KOPT-K1 (cell line): ENCODE data around the gene ABHD6.
A peak's percentile ranks its signal among the peaks of the same experiment; 100 is the strongest.

Source experiments
- H3K27ac ChIP-seq: fragments of 200-600 bp; sonication (generic); 2 replicates; pipeline ENCODE4 v1.5.1; 2016; ENCODE audit warnings: antibody characterized with exemption, mild to moderate bottlenecking, low read depth, low read length; ENCODE audit not compliant: poor library complexity, severe bottlenecking
- H3K36me3 ChIP-seq: fragments of 200-600 bp; sonication (generic); 2 replicates; pipeline ENCODE4 v1.5.1; 2017; ENCODE audit warnings: antibody characterized with exemption, mild to moderate bottlenecking, low read length, moderate library complexity; ENCODE audit not compliant: insufficient read depth
- H3K9me3 ChIP-seq: fragments of 200-600 bp; sonication (generic); 2 replicates; pipeline ENCODE4 v1.5.1; 2017; ENCODE audit warnings: antibody characterized with exemption, low read length, mild to moderate bottlenecking; ENCODE audit not compliant: insufficient read depth, poor library complexity, severe bottlenecking

Gene ABHD6

GRCh38 chr3:58296843-58297242, 59.3 kb downstream of the ABHD6 start:
- Histone ChIP-seq H3K36me3 (no peaks in the 10 kb centered on the region), H3K27ac (no peak overlapping the region), H3K9me3 (peaks cover 9% of the 10 kb centered on the region)

- Histone ChIP-seq H3K36me3 (no peaks in the 10 kb centered on the region), H3K27ac (no peak overlapping the region), H3K9me3 (peaks cover 11% of the 10 kb centered on the region)
Measured at GRCh38 chr3:58298190-58298589, 60.6 kb downstream of the ABHD6 start.

GRCh38 chr3:58299075-58299474, 61.5 kb downstream of the ABHD6 start:
- no peak overlapping the region for H3K27ac ChIP-seq
- no peaks in the 10 kb centered on the region for H3K36me3 ChIP-seq
- peaks cover 11% of the 10 kb centered on the region for H3K9me3 ChIP-seq

GRCh38 chr3:58299839-58300516, 62.4 kb downstream of the ABHD6 start:
- Histone ChIP-seq H3K36me3 (no peaks in the 10 kb centered on the region), H3K9me3 (peaks cover 11% of the 10 kb centered on the region), H3K27ac (no peak overlapping the region)

- Histone ChIP-seq H3K9me3 (peaks cover 9% of the 10 kb centered on the region), H3K36me3 (peaks cover 32% of the 10 kb centered on the region), H3K27ac (peak within 1 kb of the TSS; percentile 92)
Measured at GRCh38 chr3:58305882-58306711, 68.5 kb downstream of the ABHD6 start, which contains the start of the genes HTD2 and RPP14. TSS of gene HTD2 (plus strand) at chr3:58306520. CDS start at chr3:58317614, 11,094 bp downstream. TSS of gene RPP14 (plus strand) at chr3:58306245. CDS start at chr3:58310330, 4,085 bp downstream.

GRCh38 chr3:58307639-58308215, 70.1 kb downstream of the ABHD6 start:
- peak overlapping the region; percentile 92 for H3K27ac ChIP-seq
- H3K9me3 ChIP-seq, result no peaks in the 10 kb centered on the region
- peaks cover 47% of the 10 kb centered on the region for H3K36me3 ChIP-seq

- Histone ChIP-seq H3K36me3 (peaks cover 57% of the 10 kb centered on the region), H3K27ac (no peak overlapping the region), H3K9me3 (no peaks in the 10 kb centered on the region)
Measured at GRCh38 chr3:58308728-58309127, 71.1 kb downstream of the ABHD6 start.

GRCh38 chr3:58317811-58318210, 80.2 kb downstream of the ABHD6 start:
- Histone ChIP-seq H3K27ac (no peak overlapping the region), H3K36me3 (peaks cover 87% of the 10 kb centered on the region), H3K9me3 (no peaks in the 10 kb centered on the region)

GRCh38 chr3:58321791-58322190, 84.2 kb downstream of the ABHD6 start:
- Histone ChIP-seq H3K9me3 (no peaks in the 10 kb centered on the region), H3K36me3 (peaks cover 48% of the 10 kb centered on the region), H3K27ac (peak overlapping the region; percentile 30)

- Histone ChIP-seq H3K9me3 (no peaks in the 10 kb centered on the region), H3K36me3 (peaks cover 38% of the 10 kb centered on the region), H3K27ac (no peak overlapping the region)
Measured at GRCh38 chr3:58322793-58323192, 85.2 kb downstream of the ABHD6 start.

GRCh38 chr3:58323529-58324390, 86.2 kb downstream of the ABHD6 start:
- Histone ChIP-seq H3K36me3 (peaks cover 28% of the 10 kb centered on the region), H3K9me3 (no peaks in the 10 kb centered on the region), H3K27ac (peak overlapping the region; percentile 22)

GRCh38 chr3:58324391-58325390, 87.1 kb downstream of the ABHD6 start:
- H3K36me3 ChIP-seq, result peaks cover 20% of the 10 kb centered on the region
- H3K27ac ChIP-seq, result peak overlapping the region; percentile 36
- H3K9me3 ChIP-seq, result no peaks in the 10 kb centered on the region

GRCh38 chr3:58325525-58325992, 88.0 kb downstream of the ABHD6 start:
- Histone ChIP-seq H3K27ac (peak overlapping the region; percentile 36), H3K9me3 (no peaks in the 10 kb centered on the region), H3K36me3 (peaks cover 17% of the 10 kb centered on the region)
